ENCODE data around the gene MC5R.

The MC5R gene

DNA sequence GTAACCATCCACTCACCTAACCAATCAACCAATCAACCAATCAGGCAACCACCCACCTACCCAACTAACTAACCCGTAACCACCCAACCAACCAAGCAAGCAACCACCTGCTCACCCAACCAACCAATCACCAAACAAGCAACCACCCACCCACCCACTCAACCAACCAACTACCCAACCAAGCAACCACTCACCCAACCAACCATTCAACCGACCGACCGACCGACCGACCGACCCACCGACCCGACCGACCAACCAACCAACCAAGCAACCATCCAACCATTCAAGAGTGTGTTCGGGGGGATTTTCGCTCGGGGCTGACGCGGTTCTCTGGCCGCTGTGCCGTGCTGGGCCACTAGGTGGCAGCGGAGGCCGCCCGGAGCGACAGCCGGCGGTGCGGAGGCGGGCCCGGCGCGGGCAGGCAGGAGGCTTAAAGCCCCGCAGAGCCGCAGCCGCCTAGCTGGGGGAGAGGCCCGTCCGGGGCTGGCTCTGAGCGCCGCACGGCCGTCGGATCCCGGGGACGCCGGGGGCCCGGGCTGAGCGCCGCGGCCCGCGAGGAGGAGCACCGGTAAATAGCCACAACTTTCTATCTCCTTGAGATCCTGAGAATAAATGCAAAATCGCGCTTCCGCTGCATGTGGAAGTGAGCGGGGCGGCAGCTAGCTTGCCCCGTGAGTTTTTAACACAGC is at the start of gene MC5R:
MC5R (plus strand) TSS at position 443 of the 689 bp plus-strand sequence. CDS start 1,617 bp downstream, outside the sequence.
- DNase-seq, result peak in 1 of 2 experiments; percentile 26

GRCh38 chr18:13775058-13775457 is 48.9 kb upstream of the MC5R start:
- no peak for DNase-seq

- no peak for DNase-seq
These were observed 32.8 kb upstream of the MC5R start for GRCh38 chr18:13791181-13791580.

GRCh38 chr18:13793819-13794218 is 30.1 kb upstream of the MC5R start:
- no peak for DNase-seq

DNA sequence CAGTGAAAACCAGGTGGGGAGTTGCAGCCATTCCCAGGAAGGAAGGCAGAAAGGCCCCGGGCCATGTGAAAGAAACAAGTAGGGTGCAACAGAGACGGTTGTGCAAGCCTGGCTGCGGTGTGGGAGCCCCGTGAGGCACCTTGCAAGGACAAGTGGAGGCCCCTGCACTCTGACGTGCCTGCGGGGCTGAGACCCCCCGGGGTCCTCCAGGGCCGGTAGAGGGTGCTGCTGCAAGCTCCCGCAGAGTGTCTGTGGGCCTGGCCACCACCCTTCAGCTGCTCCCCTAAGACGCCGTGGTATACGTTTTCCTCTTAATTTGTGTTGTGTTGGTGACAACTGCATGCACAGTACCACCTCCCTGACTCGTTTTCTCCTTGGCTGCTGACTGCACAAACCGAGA is 27.4 kb upstream of the MC5R start:
- DNase-seq, result no peak

- no peak for DNase-seq
These were observed 26.8 kb upstream of the MC5R start for GRCh38 chr18:13797157-13797611.

DNA sequence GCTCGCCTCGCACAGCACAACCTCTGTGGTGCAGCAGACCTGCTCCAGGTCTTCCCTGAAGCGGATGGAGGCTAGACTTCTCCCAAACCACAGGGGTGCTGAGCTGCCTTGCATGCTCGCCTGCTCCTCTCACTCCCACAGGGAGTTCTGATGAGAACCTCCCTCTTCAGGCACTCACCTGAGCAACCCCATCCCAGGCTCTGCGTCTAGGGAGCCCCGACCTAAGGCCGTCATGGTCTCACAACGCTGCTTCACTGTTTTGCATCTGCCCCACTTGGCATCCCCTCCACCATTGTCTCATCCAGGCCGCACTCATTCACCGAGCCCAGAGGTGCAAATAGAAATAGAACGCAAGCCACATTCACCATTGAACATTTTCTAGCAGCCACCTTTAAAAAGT is 24.6 kb upstream of the MC5R start:
- no peak for DNase-seq

- DNase-seq, result peak; percentile 6 to 53
These were observed 23.3 kb upstream of the MC5R start for GRCh38 chr18:13800505-13801259.

- DNase-seq, result no peak
These were observed 22.7 kb upstream of the MC5R start for GRCh38 chr18:13801260-13801601.

DNA sequence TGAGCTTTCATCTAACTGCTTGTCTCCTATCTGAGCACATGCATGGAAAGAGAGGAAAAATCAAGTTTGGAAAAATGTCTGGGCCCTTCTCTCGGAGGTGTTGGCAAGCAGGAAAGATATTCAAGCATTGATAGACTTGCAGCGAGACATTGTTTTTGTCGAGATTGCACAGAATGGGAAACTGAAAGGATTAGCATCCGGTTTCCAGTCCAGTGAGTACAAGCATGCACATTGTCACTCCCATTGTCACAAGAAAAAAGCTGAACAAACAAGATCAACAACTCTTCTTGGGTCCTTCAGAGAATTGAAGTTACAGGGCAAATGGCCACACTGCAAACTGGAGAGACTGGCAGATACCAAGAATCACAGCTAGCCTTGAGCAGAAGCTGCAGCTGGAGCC is 19.6 kb upstream of the MC5R start:
- DNase-seq, result no peak

GRCh38 chr18:13808294-13809042 is 15.5 kb upstream of the MC5R start:
- DNase-seq, result no peak

DNA sequence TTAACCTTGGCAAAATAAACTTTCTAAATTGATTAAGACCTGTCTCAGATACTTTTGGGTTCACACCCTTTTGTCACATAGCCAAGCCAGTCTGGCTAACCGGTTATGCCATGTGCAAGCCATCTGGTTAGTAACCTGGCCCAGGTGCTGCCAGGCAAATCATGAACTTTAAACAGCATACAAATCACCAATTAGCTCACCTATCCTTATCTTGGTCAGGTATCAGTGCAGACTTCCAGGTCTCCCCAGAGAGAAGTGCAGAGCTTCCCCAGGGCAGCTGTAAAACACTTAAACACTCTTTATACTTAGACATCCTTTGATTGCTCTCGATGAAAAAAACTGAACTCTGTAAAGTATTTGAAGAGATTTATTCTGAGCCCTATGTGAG is 14.9 kb upstream of the MC5R start:
- DNase-seq, result no peak

- DNase-seq, result no peak
These were observed 14.3 kb upstream of the MC5R start for GRCh38 chr18:13809531-13810255.

GRCh38 chr18:13810950-13811485 is 12.9 kb upstream of the MC5R start:
- no peak for DNase-seq

DNA sequence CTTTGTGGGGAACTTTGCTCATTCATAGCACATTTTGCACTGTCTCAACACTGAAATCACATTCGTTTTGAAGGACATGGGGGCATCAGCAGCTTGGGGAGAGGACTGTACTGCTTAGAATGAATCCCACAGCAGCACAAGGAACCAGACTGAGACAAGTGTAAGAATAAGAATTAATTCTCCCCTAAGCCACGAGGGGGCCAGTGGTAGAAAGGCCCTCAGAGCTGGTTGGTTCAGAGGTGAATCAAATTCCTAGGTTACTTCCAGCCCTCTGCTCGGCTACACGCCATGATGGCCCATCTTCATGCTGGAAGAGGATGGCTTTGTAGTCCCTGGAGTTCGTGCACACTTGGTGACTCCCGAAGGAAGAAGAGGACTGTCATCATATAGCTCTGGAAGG is 12.0 kb upstream of the MC5R start:
- no peak for DNase-seq

GRCh38 chr18:13813271-13813849 is 10.6 kb upstream of the MC5R start:
- DNase-seq, result peak; percentile 4 to 35

DNA sequence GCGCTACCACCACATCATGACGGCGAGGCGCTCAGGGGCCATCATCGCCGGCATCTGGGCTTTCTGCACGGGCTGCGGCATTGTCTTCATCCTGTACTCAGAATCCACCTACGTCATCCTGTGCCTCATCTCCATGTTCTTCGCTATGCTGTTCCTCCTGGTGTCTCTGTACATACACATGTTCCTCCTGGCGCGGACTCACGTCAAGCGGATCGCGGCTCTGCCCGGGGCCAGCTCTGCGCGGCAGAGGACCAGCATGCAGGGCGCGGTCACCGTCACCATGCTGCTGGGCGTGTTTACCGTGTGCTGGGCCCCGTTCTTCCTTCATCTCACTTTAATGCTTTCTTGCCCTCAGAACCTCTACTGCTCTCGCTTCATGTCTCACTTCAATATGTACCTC is 2.3 kb downstream of the MC5R start:
- DNase-seq, result no peak

- DNase-seq, result no peak
These were observed 8.0 kb downstream of the MC5R start for GRCh38 chr18:13831864-13832508.

DNA sequence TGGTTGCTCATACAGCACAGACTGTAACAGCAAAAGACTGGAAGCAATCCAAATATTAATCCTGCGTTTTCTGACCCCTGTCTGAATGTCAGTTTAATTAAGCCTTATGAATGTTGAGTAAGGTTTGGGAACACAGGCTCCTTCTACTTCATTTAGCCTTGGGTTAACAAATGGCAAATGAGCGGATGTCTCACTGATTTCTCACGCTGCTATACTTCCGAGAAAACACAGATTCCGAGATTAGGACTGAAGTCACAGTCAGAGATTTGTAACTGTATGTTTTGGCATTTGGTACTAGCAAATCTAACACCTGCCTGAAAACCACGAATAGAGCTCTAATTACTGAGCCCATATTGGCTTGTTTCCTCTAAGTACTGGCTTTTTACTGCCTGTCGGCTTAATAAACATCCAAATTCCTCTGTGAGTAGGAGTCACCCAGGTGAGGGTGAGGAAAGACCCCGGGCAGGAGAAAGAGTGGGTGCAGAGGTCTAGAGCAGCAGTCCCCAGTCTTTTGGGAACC is 10.6 kb downstream of the MC5R start:
- no peak for DNase-seq

DNA sequence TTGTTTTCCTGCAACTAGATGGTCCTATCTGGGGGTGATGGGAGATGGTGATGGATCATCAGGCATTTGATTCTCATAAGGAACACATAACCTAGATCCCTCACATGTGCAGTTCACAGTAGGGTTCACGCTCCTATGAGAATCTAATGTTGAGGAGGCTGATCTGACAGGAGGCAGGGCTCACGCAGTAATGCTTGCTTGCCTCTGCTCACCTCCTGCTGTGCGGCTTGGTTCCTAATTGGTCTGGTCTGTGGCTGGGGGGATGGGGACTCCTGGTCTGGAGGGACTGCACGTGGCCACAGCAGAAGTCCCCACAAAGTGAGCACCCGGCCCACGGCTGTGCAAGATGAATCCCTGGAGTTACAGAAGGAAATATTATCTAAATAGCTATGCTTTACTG is 11.3 kb downstream of the MC5R start:
- DNase-seq, result no peak

GRCh38 chr18:13836559-13836958 is 12.6 kb downstream of the MC5R start:
- no peak for DNase-seq

DNA sequence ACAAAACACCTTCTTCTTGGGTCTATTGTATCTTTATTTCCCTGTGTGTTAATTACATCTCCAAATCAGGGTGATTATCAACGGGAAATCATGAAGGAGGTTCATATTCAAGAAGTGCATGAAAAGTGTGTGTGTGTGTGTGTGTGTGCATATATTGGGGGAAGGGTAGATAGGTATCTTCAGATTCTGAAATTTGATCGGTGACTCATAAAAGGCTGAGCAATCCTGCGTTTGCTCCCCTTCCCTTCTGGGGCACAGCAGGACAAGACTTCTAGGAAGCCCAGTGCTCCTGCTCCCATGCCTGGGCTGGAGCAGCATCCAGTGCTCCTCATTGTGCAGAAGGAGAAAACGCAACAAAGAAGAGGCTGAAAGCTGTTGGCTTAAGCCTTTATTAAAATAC is 25.8 kb downstream of the MC5R start:
- no peak for DNase-seq

Measured in NCI-H1930 (cell line).